DND-41 (cell line): ENCODE results near the gene TMEM259.

Experiments
- EZH2 ChIP-seq: IDR thresholded peaks from 3 replicates; pipeline ENCODE4 v1.6.1; 2012; ENCODE audit warnings: borderline replicate concordance, low read depth, mild to moderate bottlenecking, moderate library complexity, low read length, inconsistent platforms; ENCODE audit not compliant: severe bottlenecking
- TF ChIP-seq, protein P1 (sequence below): IDR thresholded peaks from 2 replicates; pipeline ENCODE4 v1.5.1; 2012; ENCODE audit warnings: borderline replicate concordance, low read length, moderate library complexity, mild to moderate bottlenecking; ENCODE audit not compliant: poor library complexity, severe bottlenecking; ENCODE audit errors: extremely low read depth

DNA sequence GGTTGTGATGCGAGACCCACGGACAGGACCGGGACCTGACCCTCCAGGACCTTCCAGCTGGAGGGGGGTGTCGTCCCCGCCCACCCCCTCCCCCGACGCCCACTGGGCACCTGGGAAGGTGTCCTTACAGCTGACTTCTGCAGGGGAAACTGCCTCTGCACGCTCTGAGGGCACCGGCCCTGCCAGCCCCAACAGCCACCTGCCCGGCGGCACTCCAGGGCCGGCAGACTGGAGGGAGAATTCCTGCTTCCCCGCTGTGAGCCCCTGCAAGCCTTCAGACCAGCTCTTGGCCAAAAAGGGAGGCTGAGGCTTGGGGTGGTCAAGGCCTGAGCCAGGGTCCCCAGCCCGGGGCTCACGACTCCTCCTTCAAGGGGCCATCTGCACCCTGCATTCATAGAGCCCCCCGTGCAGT lies 6.7 kb upstream of the TMEM259 start:
- TF ChIP-seq, protein P1, sequence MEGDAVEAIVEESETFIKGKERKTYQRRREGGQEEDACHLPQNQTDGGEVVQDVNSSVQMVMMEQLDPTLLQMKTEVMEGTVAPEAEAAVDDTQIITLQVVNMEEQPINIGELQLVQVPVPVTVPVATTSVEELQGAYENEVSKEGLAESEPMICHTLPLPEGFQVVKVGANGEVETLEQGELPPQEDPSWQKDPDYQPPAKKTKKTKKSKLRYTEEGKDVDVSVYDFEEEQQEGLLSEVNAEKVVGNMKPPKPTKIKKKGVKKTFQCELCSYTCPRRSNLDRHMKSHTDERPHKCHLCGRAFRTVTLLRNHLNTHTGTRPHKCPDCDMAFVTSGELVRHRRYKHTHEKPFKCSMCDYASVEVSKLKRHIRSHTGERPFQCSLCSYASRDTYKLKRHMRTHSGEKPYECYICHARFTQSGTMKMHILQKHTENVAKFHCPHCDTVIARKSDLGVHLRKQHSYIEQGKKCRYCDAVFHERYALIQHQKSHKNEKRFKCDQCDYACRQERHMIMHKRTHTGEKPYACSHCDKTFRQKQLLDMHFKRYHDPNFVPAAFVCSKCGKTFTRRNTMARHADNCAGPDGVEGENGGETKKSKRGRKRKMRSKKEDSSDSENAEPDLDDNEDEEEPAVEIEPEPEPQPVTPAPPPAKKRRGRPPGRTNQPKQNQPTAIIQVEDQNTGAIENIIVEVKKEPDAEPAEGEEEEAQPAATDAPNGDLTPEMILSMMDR, result no peak
- TF ChIP-seq EZH2, result no peak
